Vagina (tissue), 2 donors: ENCODE data around the gene TOX2. TPM values are rescaled to one million over a fixed set of nuclear protein-coding genes. Genes with fewer than 3 reads are reported as not detected.

ENCODE experiments used
- DNase-seq, 2 donors: peaks; one replicate each; pipeline ENCODE4 v3.0.0-alpha.2; 2017; ENCODE audit errors: extremely low spot score in 2 of 2
- H3K27ac ChIP-seq: fragments of 200-600 bp; sonication (generic); one replicate; pipeline ENCODE4 v1.5.1; 2019
- H3K27me3 ChIP-seq: fragments of 200-600 bp; sonication (generic); one replicate; pipeline ENCODE4 v1.5.1; 2019
- H3K36me3 ChIP-seq, 2 donors: fragments of 200-600 bp; sonication (generic); one replicate each; pipeline ENCODE4 v1.5.1; 2017 to 2019
- H3K4me1 ChIP-seq: fragments of 200-600 bp; sonication (generic); one replicate; pipeline ENCODE4 v1.5.1; 2019
- H3K4me3 ChIP-seq, 2 donors: fragments of 200-600 bp; sonication (generic); 1 replicate in 1 of 2; 2 replicates in 1 of 2; pipeline ENCODE4 v1.5.1; 2016 to 2019
- H3K9me3 ChIP-seq: fragments of 200-600 bp; sonication (generic); one replicate; pipeline ENCODE4 v1.5.1; 2019
- CTCF ChIP-seq, 3 experiments: fragments of 450-650 bp in 2 of 3; fragments of 200-600 bp in 1 of 3; sonication (generic) in 1 of 3; IDR thresholded peaks; one replicate each; pipeline ENCODE4 v1.5.1; 2017 to 2019; ENCODE audit warnings: antibody characterized with exemption in 3 of 3, mild to moderate bottlenecking in 2 of 3, moderate library complexity in 2 of 3
- POLR2A ChIP-seq, 2 donors: fragments of 450-650 bp; IDR thresholded peaks; one replicate each; pipeline ENCODE4 v1.6.1; 2017; ENCODE audit warnings: antibody characterized with exemption in 2 of 2, mild to moderate bottlenecking in 2 of 2, moderate library complexity in 2 of 2
- POLR2AphosphoS5 ChIP-seq, 2 donors: sonication (generic); formaldehyde crosslinking; IDR thresholded peaks; one replicate each; pipeline ENCODE4 v1.9.0; 2017; ENCODE audit warnings: antibody characterized with exemption in 2 of 2, mild to moderate bottlenecking in 2 of 2, low read depth in 1 of 2; ENCODE audit not compliant: insufficient read depth in 1 of 2
- intact Hi-C: fragments of 100-400 bp; cut with DNase I; formaldehyde crosslinking; loops from one replicate; pipeline ENCODE4 v1.15.1; 2023
- total RNA-seq: library from RNA; depleted of rRNA; stranded (reverse); fragments of >200 nt; gene quantifications from one replicate; pipeline ENCODE4 v1.2.3, GENCODE V29; 2016

TOX2 gene
- total RNA-seq: 5.2 TPM

GRCh38 chr20:43914311-43915210 is at the start of gene TOX2:
Gene TOX2, plus strand, starts transcription at chr20:43914852. Its CDS starts 40 bp downstream, at chr20:43914892.
- Histone ChIP-seq H3K27ac (peak within 1 kb of the TSS; percentile 27), H3K4me3 (peak within 1 kb of the TSS; percentile 47 to 59), H3K36me3 (no peaks in the 10 kb centered on the region), H3K9me3 (no peaks in the 10 kb centered on the region), H3K27me3 (no peaks in the 10 kb centered on the region), H3K4me1 (peaks cover 22% of the 10 kb centered on the region)
- no peak for DNase-seq
- no peak for TF ChIP-seq CTCF (IDR thresholded peaks at IDR 0.05)
- TF ChIP-seq POLR2AphosphoS5 (IDR thresholded peaks at IDR 0.05; ENCODE audit: insufficient read depth in 1 of 2, low read depth in 1 of 2): no peak
- TF ChIP-seq POLR2A (IDR thresholded peaks at IDR 0.05): no peak
- intact Hi-C loops: no loop called here

GRCh38 chr20:43868091-43868490 is 46.6 kb upstream of the TOX2 start:
- TF ChIP-seq POLR2A (IDR thresholded peaks at IDR 0.05) (no peak), POLR2AphosphoS5 (IDR thresholded peaks at IDR 0.05; ENCODE audit: insufficient read depth in 1 of 2, low read depth in 1 of 2) (no peak), CTCF (IDR thresholded peaks at IDR 0.05) (no peak)
- Histone ChIP-seq H3K4me1 (no peaks in the 10 kb centered on the region), H3K27ac (no peak overlapping the region), H3K27me3 (no peaks in the 10 kb centered on the region), H3K36me3 (no peaks in the 10 kb centered on the region), H3K9me3 (no peaks in the 10 kb centered on the region), H3K4me3 (no peak overlapping the region)
- DNase-seq: no peak
- intact Hi-C loops: no loop called here

GRCh38 chr20:43870484-43870883 is 44.2 kb upstream of the TOX2 start:
- TF ChIP-seq POLR2AphosphoS5 (IDR thresholded peaks at IDR 0.05; ENCODE audit: insufficient read depth in 1 of 2, low read depth in 1 of 2) (no peak), POLR2A (IDR thresholded peaks at IDR 0.05) (no peak), CTCF (IDR thresholded peaks at IDR 0.05) (no peak)
- H3K27ac ChIP-seq: no peak overlapping the region
- H3K36me3 ChIP-seq: no peaks in the 10 kb centered on the region
- DNase-seq: no peak
- no peaks in the 10 kb centered on the region for H3K9me3 ChIP-seq
- H3K4me3 ChIP-seq: no peak overlapping the region
- no peaks in the 10 kb centered on the region for H3K4me1 ChIP-seq
- H3K27me3 ChIP-seq: no peaks in the 10 kb centered on the region
- intact Hi-C loops: no loop called here

- DNase-seq: no peak
- intact Hi-C loops: no loop called here
- Histone ChIP-seq H3K4me3 (no peak overlapping the region), H3K27ac (no peak overlapping the region), H3K4me1 (no peaks in the 10 kb centered on the region), H3K36me3 (no peaks in the 10 kb centered on the region), H3K9me3 (no peaks in the 10 kb centered on the region), H3K27me3 (no peaks in the 10 kb centered on the region)
- TF ChIP-seq CTCF (IDR thresholded peaks at IDR 0.05): no peak
- no peak for TF ChIP-seq POLR2A (IDR thresholded peaks at IDR 0.05)
- no peak for TF ChIP-seq POLR2AphosphoS5 (IDR thresholded peaks at IDR 0.05; ENCODE audit: insufficient read depth in 1 of 2, low read depth in 1 of 2)
Measured at GRCh38 chr20:43878776-43879175, 35.9 kb upstream of the TOX2 start.

GRCh38 chr20:43893930-43894329 is 20.7 kb upstream of the TOX2 start:
- no peak overlapping the region for H3K27ac ChIP-seq
- H3K4me1 ChIP-seq: no peaks in the 10 kb centered on the region
- H3K27me3 ChIP-seq: no peaks in the 10 kb centered on the region
- DNase-seq: no peak
- H3K36me3 ChIP-seq: no peaks in the 10 kb centered on the region
- no peak overlapping the region for H3K4me3 ChIP-seq
- no peaks in the 10 kb centered on the region for H3K9me3 ChIP-seq
- intact Hi-C loops: no loop called here
- TF ChIP-seq POLR2A (IDR thresholded peaks at IDR 0.05) (no peak), POLR2AphosphoS5 (IDR thresholded peaks at IDR 0.05; ENCODE audit: insufficient read depth in 1 of 2, low read depth in 1 of 2) (no peak), CTCF (IDR thresholded peaks at IDR 0.05) (no peak)
